HEK293 (cell line): ENCODE measurements around the gene LYZ.

Experiments used
- CTCF ChIA-PET: fragments of 350-600 bp; formaldehyde crosslinking; extraction: SDS; loops from one replicate; lab custom pipeline; 2021; ENCODE audit warnings: antibody characterized with exemption; lab: Yijun Ruan, JAX
- POLR2A ChIA-PET: fragments of 300-600 bp; formaldehyde crosslinking; extraction: SDS; loops from one replicate; lab custom pipeline; 2020; ENCODE audit warnings: antibody characterized with exemption, inconsistent platforms; lab: Yijun Ruan, JAX
- H3K27ac ChIP-seq: fragments of 200-500 bp; sonication (Bioruptor generic); 2 replicates; pipeline ENCODE4 v1.5.1; 2014; ENCODE audit warnings: low read depth, low read length, control low read depth, inconsistent platforms; ENCODE audit errors: extremely low read depth
- H3K36me3 ChIP-seq, 2 experiments: fragments of 200-500 bp in 1 of 2; sonication (Bioruptor generic) in 1 of 2; 1 replicate in 1 of 2; 2 replicates in 1 of 2; pipeline ENCODE4 v1.5.1; 2014 to 2017; ENCODE audit warnings: inconsistent platforms in 2 of 2, low read length in 2 of 2; ENCODE audit not compliant: control insufficient read depth in 2 of 2, insufficient read depth in 1 of 2
- H3K4me1 ChIP-seq: fragments of 200-500 bp; sonication (Bioruptor generic); 2 replicates; pipeline ENCODE4 v1.5.1; 2014; ENCODE audit warnings: mild to moderate bottlenecking, low read length, inconsistent platforms; ENCODE audit not compliant: control insufficient read depth, insufficient read depth
- H3K4me3 ChIP-seq: 2 replicates; pipeline ENCODE4 v1.5.1; 2011; ENCODE audit warnings: low read depth, mild to moderate bottlenecking, control low read depth, low read length, moderate library complexity
- H3K9me3 ChIP-seq: fragments of 200-500 bp; sonication (Bioruptor generic); 2 replicates; pipeline ENCODE4 v1.5.1; 2014; ENCODE audit warnings: low read depth, low read length, inconsistent platforms; ENCODE audit not compliant: control insufficient read depth, insufficient read depth
- BCL11A ChIP-seq: fragments of 450-650 bp; formaldehyde crosslinking; IDR thresholded peaks from 2 replicates; pipeline ENCODE4 v1.5.1; 2016; ENCODE audit warnings: low read depth, missing biosample characterization, missing genetic modification characterization
- PRDM1 ChIP-seq: fragments of 450-650 bp; formaldehyde crosslinking; IDR thresholded peaks from 2 replicates; pipeline ENCODE4; 2016; ENCODE audit warnings: missing biosample characterization, missing genetic modification characterization
- SETDB1 ChIP-seq: IDR thresholded peaks from one replicate; pipeline ENCODE4 v1.6.1; 2017; ENCODE audit warnings: mild to moderate bottlenecking, low read length, moderate library complexity, mixed read lengths; ENCODE audit not compliant: insufficient read length
- YY2 ChIP-seq: fragments of 450-650 bp; formaldehyde crosslinking; IDR thresholded peaks from 2 replicates; pipeline ENCODE4 v1.5.1; 2016; ENCODE audit warnings: missing biosample characterization, missing genetic modification characterization
- ZBTB7A ChIP-seq: fragments of 450-650 bp; formaldehyde crosslinking; IDR thresholded peaks from 2 replicates; pipeline ENCODE4 v1.5.1; 2016; ENCODE audit warnings: low read depth, missing biosample characterization, missing genetic modification characterization
- ZNF239 ChIP-seq: fragments of 450-650 bp; formaldehyde crosslinking; IDR thresholded peaks from 2 replicates; pipeline ENCODE4 v1.5.1; 2016; ENCODE audit warnings: missing biosample characterization, missing genetic modification characterization
- ZNF354C ChIP-seq: fragments of 450-650 bp; formaldehyde crosslinking; IDR thresholded peaks from 2 replicates; pipeline ENCODE4 v1.5.1; 2016; ENCODE audit warnings: missing biosample characterization, missing genetic modification characterization, low read depth, borderline replicate concordance
- ZNF366 ChIP-seq: fragments of 450-650 bp; formaldehyde crosslinking; conservative IDR thresholded peaks from 2 replicates; pipeline ENCODE4 v1.5.1; 2016; ENCODE audit warnings: missing biosample characterization, missing genetic modification characterization
- ZNF426 ChIP-seq: fragments of 450-650 bp; formaldehyde crosslinking; IDR thresholded peaks from 2 replicates; pipeline ENCODE4 v1.5.1; 2017; ENCODE audit warnings: missing biosample characterization, missing genetic modification characterization, mild to moderate bottlenecking, inconsistent platforms, moderate library complexity
- ZNF514 ChIP-seq: fragments of 450-650 bp; formaldehyde crosslinking; IDR thresholded peaks from 2 replicates; pipeline ENCODE4 v1.5.1; 2016; ENCODE audit warnings: missing biosample characterization, missing genetic modification characterization
- ZNF596 ChIP-seq: fragments of 450-650 bp; IDR thresholded peaks from 2 replicates; pipeline ENCODE4 v1.5.0; 2018; ENCODE audit warnings: missing biosample characterization, mild to moderate bottlenecking, missing genetic modification characterization, moderate library complexity
- ZNF600 ChIP-seq: fragments of 450-650 bp; formaldehyde crosslinking; IDR thresholded peaks from 2 replicates; pipeline ENCODE4 v1.5.1; 2016; ENCODE audit warnings: missing biosample characterization, missing genetic modification characterization
- ZNF610 ChIP-seq: fragments of 450-650 bp; formaldehyde crosslinking; IDR thresholded peaks from 2 replicates; pipeline ENCODE4 v1.5.1; 2016; ENCODE audit warnings: missing biosample characterization, missing genetic modification characterization, borderline replicate concordance
- ZNF629 ChIP-seq: fragments of 450-650 bp; formaldehyde crosslinking; IDR thresholded peaks from 2 replicates; pipeline ENCODE4 v1.5.1; 2017; ENCODE audit warnings: missing biosample characterization, missing genetic modification characterization
- ZXDB ChIP-seq: fragments of 450-650 bp; formaldehyde crosslinking; IDR thresholded peaks from 2 replicates; pipeline ENCODE4 v1.5.1; 2016; ENCODE audit warnings: missing biosample characterization, missing genetic modification characterization
- TF ChIP-seq, protein P1 (sequence below): fragments of 450-650 bp; formaldehyde crosslinking; IDR thresholded peaks from 2 replicates; pipeline ENCODE4 v1.5.1; 2016; ENCODE audit warnings: missing biosample characterization, missing genetic modification characterization
- TF ChIP-seq, protein P2 (sequence below): fragments of 450-650 bp; formaldehyde crosslinking; IDR thresholded peaks from 2 replicates; pipeline ENCODE4 v1.5.1; 2016; ENCODE audit warnings: missing biosample characterization, missing genetic modification characterization, borderline replicate concordance
- TF ChIP-seq, protein P3 (sequence below): fragments of 450-650 bp; formaldehyde crosslinking; conservative IDR thresholded peaks from 2 replicates; pipeline ENCODE4 v1.5.1; 2016; ENCODE audit warnings: low read depth, missing biosample characterization, missing genetic modification characterization
- TF ChIP-seq, protein P4 (sequence below): fragments of 450-650 bp; formaldehyde crosslinking; IDR thresholded peaks from 2 replicates; pipeline ENCODE4 v1.5.1; 2016; ENCODE audit warnings: missing biosample characterization, missing genetic modification characterization
- TF ChIP-seq, protein P5 (sequence below): fragments of 450-650 bp; formaldehyde crosslinking; IDR thresholded peaks from 2 replicates; pipeline ENCODE4 v1.5.1; 2017; ENCODE audit warnings: missing biosample characterization, mild to moderate bottlenecking, missing genetic modification characterization, moderate library complexity
- TF ChIP-seq, protein P6 (sequence below): fragments of 450-650 bp; IDR thresholded peaks from 2 replicates; pipeline ENCODE4 v1.5.1; 2018; ENCODE audit warnings: missing biosample characterization, missing genetic modification characterization
- TF ChIP-seq, protein P7 (sequence below): fragments of 450-650 bp; formaldehyde crosslinking; IDR thresholded peaks from 2 replicates; pipeline ENCODE4 v1.5.1; 2016; ENCODE audit warnings: missing biosample characterization, missing genetic modification characterization

LYZ gene

DNA sequence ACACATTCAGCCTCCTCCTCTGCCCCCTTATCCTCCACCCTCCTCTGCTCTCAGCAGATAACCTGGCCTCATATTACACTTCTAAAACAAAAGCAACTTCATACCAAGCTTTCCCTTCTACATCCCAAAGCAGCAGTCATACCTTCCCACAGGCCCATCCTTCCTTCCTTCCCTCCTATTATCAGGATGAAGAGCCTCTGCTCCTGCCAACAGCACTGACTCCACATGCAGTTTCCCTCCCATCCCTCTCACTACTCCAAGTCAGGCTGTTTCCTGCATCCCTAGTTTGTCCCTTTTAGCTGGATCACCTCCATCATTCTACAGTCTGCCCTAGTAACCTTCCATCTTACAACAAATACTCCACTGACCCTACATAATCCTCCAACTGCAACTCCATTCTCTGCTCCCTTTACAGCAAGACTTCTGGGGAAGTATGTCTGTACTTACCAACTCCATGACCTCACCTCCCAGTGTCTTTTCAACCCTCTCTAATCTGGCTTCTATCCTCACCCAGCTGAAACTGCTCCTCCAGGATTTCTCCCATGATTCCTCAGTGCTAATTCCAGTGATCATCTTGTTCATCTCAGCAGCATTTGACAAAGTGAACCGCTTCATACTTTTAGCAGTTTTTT is 6.5 kb downstream of the LYZ start:
- Histone ChIP-seq H3K4me1 (peaks cover 3% of the 10 kb centered on the region; the same call in 1 of the 2 replicates), H3K27ac (no peak overlapping the region), H3K9me3 (no peaks in the 10 kb centered on the region), H3K36me3 (no peaks in the 10 kb centered on the region), H3K4me3 (no peak overlapping the region)
- POLR2A ChIA-PET = no interaction called here
- CTCF ChIA-PET = interaction anchor here (0.8 to 1.1 kb wide), 2 partner anchors 198 to 216 kb away, joined by 3 read pairs; no protein-coding TSS in a partner anchor
- TF ChIP-seq, protein P1, sequence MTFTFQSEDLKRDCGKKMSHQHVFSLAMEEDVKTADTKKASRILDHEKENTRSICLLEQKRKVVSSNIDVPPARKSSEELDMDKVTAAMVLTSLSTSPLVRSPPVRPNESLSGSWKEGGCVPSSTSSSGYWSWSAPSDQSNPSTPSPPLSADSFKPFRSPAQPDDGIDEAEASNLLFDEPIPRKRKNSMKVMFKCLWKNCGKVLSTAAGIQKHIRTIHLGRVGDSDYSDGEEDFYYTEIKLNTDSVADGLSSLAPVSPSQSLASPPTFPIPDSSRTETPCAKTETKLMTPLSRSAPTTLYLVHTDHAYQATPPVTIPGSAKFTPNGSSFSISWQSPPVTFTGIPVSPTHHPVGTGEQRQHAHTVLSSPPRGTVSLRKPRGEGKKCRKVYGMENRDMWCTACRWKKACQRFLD (tag by site-specific recombination) = no peak
- TF ChIP-seq YY2 (peak; percentile 61; the same call in 1 of the 2 replicates), ZXDB (tag by site-specific recombination) (no peak), SETDB1 (no peak), ZNF366 (tag by site-specific recombination) (peak; percentile 58; the same call in 1 of the 2 replicates), ZNF239 (no peak), ZNF514 (no peak), ZNF596 (tag by site-specific recombination) (no peak), BCL11A (tag by site-specific recombination) (no peak), ZNF629 (tag by site-specific recombination) (no peak), ZBTB7A (tag by site-specific recombination) (no peak), PRDM1 (peak; percentile 57), ZNF600 (tag by site-specific recombination) (peak; percentile 36; the same call in 1 of the 2 replicates), ZNF354C (no peak), ZNF426 (tag by site-specific recombination) (no peak), ZNF610 (tag by site-specific recombination) (no peak)
- TF ChIP-seq, protein P2, sequence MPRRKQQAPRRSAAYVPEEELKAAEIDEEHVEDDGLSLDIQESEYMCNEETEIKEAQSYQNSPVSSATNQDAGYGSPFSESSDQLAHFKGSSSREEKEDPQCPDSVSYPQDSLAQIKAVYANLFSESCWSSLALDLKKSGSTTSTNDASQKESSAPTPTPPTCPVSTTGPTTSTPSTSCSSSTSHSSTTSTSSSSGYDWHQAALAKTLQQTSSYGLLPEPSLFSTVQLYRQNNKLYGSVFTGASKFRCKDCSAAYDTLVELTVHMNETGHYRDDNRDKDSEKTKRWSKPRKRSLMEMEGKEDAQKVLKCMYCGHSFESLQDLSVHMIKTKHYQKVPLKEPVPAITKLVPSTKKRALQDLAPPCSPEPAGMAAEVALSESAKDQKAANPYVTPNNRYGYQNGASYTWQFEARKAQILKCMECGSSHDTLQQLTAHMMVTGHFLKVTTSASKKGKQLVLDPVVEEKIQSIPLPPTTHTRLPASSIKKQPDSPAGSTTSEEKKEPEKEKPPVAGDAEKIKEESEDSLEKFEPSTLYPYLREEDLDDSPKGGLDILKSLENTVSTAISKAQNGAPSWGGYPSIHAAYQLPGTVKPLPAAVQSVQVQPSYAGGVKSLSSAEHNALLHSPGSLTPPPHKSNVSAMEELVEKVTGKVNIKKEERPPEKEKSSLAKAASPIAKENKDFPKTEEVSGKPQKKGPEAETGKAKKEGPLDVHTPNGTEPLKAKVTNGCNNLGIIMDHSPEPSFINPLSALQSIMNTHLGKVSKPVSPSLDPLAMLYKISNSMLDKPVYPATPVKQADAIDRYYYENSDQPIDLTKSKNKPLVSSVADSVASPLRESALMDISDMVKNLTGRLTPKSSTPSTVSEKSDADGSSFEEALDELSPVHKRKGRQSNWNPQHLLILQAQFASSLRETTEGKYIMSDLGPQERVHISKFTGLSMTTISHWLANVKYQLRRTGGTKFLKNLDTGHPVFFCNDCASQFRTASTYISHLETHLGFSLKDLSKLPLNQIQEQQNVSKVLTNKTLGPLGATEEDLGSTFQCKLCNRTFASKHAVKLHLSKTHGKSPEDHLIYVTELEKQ (tag by site-specific recombination) = no peak
- TF ChIP-seq, protein P3, sequence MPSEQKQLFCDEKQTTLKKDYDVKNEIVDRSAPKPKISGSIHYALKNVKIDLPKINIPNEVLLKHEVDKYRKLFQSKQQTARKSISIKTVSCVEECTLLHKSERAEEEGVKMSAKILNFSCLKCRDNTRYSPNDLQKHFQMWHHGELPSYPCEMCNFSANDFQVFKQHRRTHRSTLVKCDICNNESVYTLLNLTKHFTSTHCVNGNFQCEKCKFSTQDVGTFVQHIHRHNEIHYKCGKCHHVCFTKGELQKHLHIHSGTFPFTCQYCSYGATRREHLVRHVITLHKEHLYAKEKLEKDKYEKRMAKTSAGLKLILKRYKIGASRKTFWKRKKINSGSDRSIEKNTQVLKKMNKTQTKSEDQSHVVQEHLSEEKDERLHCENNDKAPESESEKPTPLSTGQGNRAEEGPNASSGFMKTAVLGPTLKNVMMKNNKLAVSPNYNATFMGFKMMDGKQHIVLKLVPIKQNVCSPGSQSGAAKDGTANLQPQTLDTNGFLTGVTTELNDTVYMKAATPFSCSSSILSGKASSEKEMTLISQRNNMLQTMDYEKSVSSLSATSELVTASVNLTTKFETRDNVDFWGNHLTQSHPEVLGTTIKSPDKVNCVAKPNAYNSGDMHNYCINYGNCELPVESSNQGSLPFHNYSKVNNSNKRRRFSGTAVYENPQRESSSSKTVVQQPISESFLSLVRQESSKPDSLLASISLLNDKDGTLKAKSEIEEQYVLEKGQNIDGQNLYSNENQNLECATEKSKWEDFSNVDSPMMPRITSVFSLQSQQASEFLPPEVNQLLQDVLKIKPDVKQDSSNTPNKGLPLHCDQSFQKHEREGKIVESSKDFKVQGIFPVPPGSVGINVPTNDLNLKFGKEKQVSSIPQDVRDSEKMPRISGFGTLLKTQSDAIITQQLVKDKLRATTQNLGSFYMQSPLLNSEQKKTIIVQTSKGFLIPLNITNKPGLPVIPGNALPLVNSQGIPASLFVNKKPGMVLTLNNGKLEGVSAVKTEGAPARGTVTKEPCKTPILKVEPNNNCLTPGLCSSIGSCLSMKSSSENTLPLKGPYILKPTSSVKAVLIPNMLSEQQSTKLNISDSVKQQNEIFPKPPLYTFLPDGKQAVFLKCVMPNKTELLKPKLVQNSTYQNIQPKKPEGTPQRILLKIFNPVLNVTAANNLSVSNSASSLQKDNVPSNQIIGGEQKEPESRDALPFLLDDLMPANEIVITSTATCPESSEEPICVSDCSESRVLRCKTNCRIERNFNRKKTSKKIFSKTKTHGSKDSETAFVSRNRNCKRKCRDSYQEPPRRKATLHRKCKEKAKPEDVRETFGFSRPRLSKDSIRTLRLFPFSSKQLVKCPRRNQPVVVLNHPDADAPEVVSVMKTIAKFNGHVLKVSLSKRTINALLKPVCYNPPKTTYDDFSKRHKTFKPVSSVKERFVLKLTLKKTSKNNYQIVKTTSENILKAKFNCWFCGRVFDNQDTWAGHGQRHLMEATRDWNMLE (tag by site-specific recombination) = no peak
- TF ChIP-seq, protein P4, sequence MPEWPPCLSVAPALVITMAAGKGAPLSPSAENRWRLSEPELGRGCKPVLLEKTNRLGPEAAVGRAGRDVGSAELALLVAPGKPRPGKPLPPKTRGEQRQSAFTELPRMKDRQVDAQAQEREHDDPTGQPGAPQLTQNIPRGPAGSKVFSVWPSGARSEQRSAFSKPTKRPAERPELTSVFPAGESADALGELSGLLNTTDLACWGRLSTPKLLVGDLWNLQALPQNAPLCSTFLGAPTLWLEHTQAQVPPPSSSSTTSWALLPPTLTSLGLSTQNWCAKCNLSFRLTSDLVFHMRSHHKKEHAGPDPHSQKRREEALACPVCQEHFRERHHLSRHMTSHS (tag by site-specific recombination) = no peak
- TF ChIP-seq, protein P5, sequence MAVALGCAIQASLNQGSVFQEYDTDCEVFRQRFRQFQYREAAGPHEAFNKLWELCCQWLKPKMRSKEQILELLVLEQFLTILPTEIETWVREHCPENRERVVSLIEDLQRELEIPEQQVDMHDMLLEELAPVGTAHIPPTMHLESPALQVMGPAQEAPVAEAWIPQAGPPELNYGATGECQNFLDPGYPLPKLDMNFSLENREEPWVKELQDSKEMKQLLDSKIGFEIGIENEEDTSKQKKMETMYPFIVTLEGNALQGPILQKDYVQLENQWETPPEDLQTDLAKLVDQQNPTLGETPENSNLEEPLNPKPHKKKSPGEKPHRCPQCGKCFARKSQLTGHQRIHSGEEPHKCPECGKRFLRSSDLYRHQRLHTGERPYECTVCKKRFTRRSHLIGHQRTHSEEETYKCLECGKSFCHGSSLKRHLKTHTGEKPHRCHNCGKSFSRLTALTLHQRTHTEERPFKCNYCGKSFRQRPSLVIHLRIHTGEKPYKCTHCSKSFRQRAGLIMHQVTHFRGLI (tag by site-specific recombination) = no peak
- TF ChIP-seq, protein P6, sequence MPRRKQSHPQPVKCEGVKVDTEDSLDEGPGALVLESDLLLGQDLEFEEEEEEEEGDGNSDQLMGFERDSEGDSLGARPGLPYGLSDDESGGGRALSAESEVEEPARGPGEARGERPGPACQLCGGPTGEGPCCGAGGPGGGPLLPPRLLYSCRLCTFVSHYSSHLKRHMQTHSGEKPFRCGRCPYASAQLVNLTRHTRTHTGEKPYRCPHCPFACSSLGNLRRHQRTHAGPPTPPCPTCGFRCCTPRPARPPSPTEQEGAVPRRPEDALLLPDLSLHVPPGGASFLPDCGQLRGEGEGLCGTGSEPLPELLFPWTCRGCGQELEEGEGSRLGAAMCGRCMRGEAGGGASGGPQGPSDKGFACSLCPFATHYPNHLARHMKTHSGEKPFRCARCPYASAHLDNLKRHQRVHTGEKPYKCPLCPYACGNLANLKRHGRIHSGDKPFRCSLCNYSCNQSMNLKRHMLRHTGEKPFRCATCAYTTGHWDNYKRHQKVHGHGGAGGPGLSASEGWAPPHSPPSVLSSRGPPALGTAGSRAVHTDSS = no peak
- TF ChIP-seq, protein P7, sequence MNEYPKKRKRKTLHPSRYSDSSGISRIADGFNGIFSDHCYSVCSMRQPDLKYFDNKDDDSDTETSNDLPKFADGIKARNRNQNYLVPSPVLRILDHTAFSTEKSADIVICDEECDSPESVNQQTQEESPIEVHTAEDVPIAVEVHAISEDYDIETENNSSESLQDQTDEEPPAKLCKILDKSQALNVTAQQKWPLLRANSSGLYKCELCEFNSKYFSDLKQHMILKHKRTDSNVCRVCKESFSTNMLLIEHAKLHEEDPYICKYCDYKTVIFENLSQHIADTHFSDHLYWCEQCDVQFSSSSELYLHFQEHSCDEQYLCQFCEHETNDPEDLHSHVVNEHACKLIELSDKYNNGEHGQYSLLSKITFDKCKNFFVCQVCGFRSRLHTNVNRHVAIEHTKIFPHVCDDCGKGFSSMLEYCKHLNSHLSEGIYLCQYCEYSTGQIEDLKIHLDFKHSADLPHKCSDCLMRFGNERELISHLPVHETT (tag by site-specific recombination) = no peak
